Measurements from ENCODE around the gene ODAPH.
"Not testable (repeated sequence)": the region's sequence is repeated elsewhere in the genome, so short reads cannot be mapped to it uniquely, and the experiment has no call there.

ODAPH gene

GRCh38 chr4:75542824-75543223 lies 13.0 kb upstream of the ODAPH start:
- no peak for DNase-seq
- intact Hi-C loops (cut with DNase I): no loop called here

- intact Hi-C loops (cut with DNase I); DNase-seq: not testable (repeated sequence)
These were observed 11.6 kb upstream of the ODAPH start for GRCh38 chr4:75544220-75544619.

GRCh38 chr4:75544870-75545269 lies 11.0 kb upstream of the ODAPH start:
- intact Hi-C loops (cut with DNase I): no loop called here
- DNase-seq: no peak

- intact Hi-C loops (cut with DNase I): no loop called here
- no peak for DNase-seq
These were observed 10.3 kb upstream of the ODAPH start for GRCh38 chr4:75545526-75545925.

- intact Hi-C loops (cut with DNase I): no loop called here
- peak in 2 of 10 donors; percentile 35 to 82 for DNase-seq
These were observed 8.0 kb upstream of the ODAPH start for GRCh38 chr4:75547647-75548387.

- intact Hi-C loops (cut with DNase I): no loop called here
- DNase-seq: no peak
These were observed 6.8 kb upstream of the ODAPH start for GRCh38 chr4:75549019-75549418.

GRCh38 chr4:75552452-75552851 lies 3.4 kb upstream of the ODAPH start:
- intact Hi-C loops (cut with DNase I): no loop called here
- DNase-seq: no peak

GRCh38 chr4:75557696-75558095 lies 1.8 kb downstream of the ODAPH start:
- intact Hi-C loops (cut with DNase I): no loop called here
- no peak for DNase-seq

GRCh38 chr4:75561789-75562188 lies 5.9 kb downstream of the ODAPH start:
- DNase-seq: no peak

GRCh38 chr4:75564023-75564422 lies 8.2 kb downstream of the ODAPH start:
- DNase-seq: no peak
- intact Hi-C loops (cut with DNase I): no loop called here

More at GRCh38 chr4:75561789-75562188, 5.9 kb downstream of the ODAPH start:
- intact Hi-C loops (cut with DNase I): no loop called here

- intact Hi-C loops (cut with DNase I): no loop called here
These were observed 9.6 kb downstream of the ODAPH start for GRCh38 chr4:75565481-75565880.

GRCh38 chr4:75566911-75567310 lies 11.0 kb downstream of the ODAPH start:
- no peak for DNase-seq
- intact Hi-C loops (cut with DNase I): no loop called here

More at GRCh38 chr4:75565481-75565880, 9.6 kb downstream of the ODAPH start:
- DNase-seq: no peak

- DNase-seq: no peak
- intact Hi-C loops (cut with DNase I): no loop called here
These were observed 11.9 kb downstream of the ODAPH start for GRCh38 chr4:75567725-75568124.

GRCh38 chr4:75584067-75584466 lies 28.2 kb downstream of the ODAPH start:
- intact Hi-C loops (cut with DNase I): no loop called here
- no peak for DNase-seq

GRCh38 chr4:75593393-75593792 lies 37.5 kb downstream of the ODAPH start:
- intact Hi-C loops (cut with DNase I): no loop called here
- DNase-seq: no peak

GRCh38 chr4:75596061-75596460 lies 40.2 kb downstream of the ODAPH start:
- intact Hi-C loops (cut with DNase I): no loop called here

GRCh38 chr4:75598390-75598789 lies 42.5 kb downstream of the ODAPH start:
- intact Hi-C loops (cut with DNase I): no loop called here
- DNase-seq: no peak

More at GRCh38 chr4:75596061-75596460, 40.2 kb downstream of the ODAPH start:
- no peak for DNase-seq

- intact Hi-C loops (cut with DNase I): no loop called here
- DNase-seq: no peak
These were observed 43.8 kb downstream of the ODAPH start for GRCh38 chr4:75599647-75600046.

GRCh38 chr4:75605928-75606327 lies 50.1 kb downstream of the ODAPH start:
- DNase-seq: no peak
- intact Hi-C loops (cut with DNase I): no loop called here

- intact Hi-C loops (cut with DNase I): no loop called here
These were observed 56.4 kb downstream of the ODAPH start for GRCh38 chr4:75612306-75612705.

More at GRCh38 chr4:75612306-75612705, 56.4 kb downstream of the ODAPH start:
- no peak for DNase-seq

Measured in posterior cingulate gyrus (tissue), 11 donors.